Caco-2 (cell line): ENCODE results near the gene RBM39. TPM values are rescaled to one million over a fixed set of nuclear protein-coding genes. Genes with fewer than 3 reads are reported as not detected.
A peak's percentile ranks its signal among the peaks of the same experiment; 100 is the strongest.

Experiments used
- BruUV-seq: library from RNA; stranded (reverse); fragments of 400-500 nt; replicated peaks from 2 replicates; lab custom pipeline; 2021; lab: Mats Ljungman, UMichigan
- CTCF ChIA-PET: fragments of 300-600 bp; sonication (Branson Sonifier 250); formaldehyde crosslinking; loops from one replicate; lab custom pipeline; 2022; ENCODE audit warnings: antibody characterized with exemption; lab: Charles Lee
- POLR2A ChIA-PET: fragments of 300-600 bp; sonication (Branson Sonifier 250); formaldehyde crosslinking; loops from one replicate; lab custom pipeline; 2022; ENCODE audit warnings: antibody characterized with exemption; lab: Charles Lee
- DNase-seq, 2 experiments: peaks; one replicate each; pipeline versions ENCODE4 v3.0.0 to v3.0.0-alpha.2; 2020 to 2022
- H3K27me3 ChIP-seq: replicated peaks from 2 replicates; pipeline ENCODE4 v1.6.0; 2011; ENCODE audit warnings: low read length; ENCODE audit not compliant: control insufficient read depth, insufficient read depth
- H3K36me3 ChIP-seq: 2 replicates; pipeline ENCODE4 v1.5.1; 2011; ENCODE audit warnings: low read length; ENCODE audit not compliant: control insufficient read depth, insufficient read depth
- H3K4me1 ChIP-seq: fragments of 250-450 bp; sonication (Bioruptor Pico); 2 replicates; pipeline ENCODE4 v1.5.1; 2020; ENCODE audit warnings: mild to moderate bottlenecking
- H3K4me3 ChIP-seq: 2 replicates; pipeline ENCODE4 v1.5.1; 2011; ENCODE audit warnings: low read depth, mild to moderate bottlenecking, control low read depth, low read length
- H3K9me3 ChIP-seq: fragments of 250-450 bp; sonication (Bioruptor Pico); 2 replicates; pipeline ENCODE4 v1.5.1; 2020; ENCODE audit warnings: mild to moderate bottlenecking, moderate library complexity
- H3K27ac Mint-ChIP-seq: one replicate; pipeline ENCODE4 v1.8.0; 2022; ENCODE audit warnings: mixed read lengths; ENCODE audit not compliant: unreplicated experiment
- H3K27me3 Mint-ChIP-seq: one replicate; pipeline ENCODE4 v1.8.0; 2022; ENCODE audit warnings: mixed read lengths; ENCODE audit not compliant: insufficient read depth, unreplicated experiment
- H3K36me3 Mint-ChIP-seq: one replicate; pipeline ENCODE4 v1.8.0; 2022; ENCODE audit warnings: mild to moderate bottlenecking, mixed read lengths; ENCODE audit not compliant: insufficient read depth, unreplicated experiment
- H3K4me1 Mint-ChIP-seq: one replicate; pipeline ENCODE4 v1.8.0; 2022; ENCODE audit warnings: low read depth, mixed read lengths; ENCODE audit not compliant: unreplicated experiment
- H3K4me3 Mint-ChIP-seq: one replicate; pipeline ENCODE4 v1.8.0; 2022; ENCODE audit warnings: mild to moderate bottlenecking, moderate library complexity, mixed read lengths; ENCODE audit not compliant: unreplicated experiment
- H3K9me3 Mint-ChIP-seq: one replicate; pipeline ENCODE4 v1.8.0; 2022; ENCODE audit warnings: mixed read lengths; ENCODE audit not compliant: unreplicated experiment
- intact Hi-C: fragments of 100-400 bp; cut with micrococcal nuclease; formaldehyde crosslinking; loops from one replicate; pipeline ENCODE4 v1.10.0; 2022; ENCODE audit not compliant: unreplicated experiment
- total RNA-seq: library from RNA; stranded (reverse); gene quantifications from 2 replicates; pipeline ENCODE4 v1.2.3, GENCODE V29; 2022
- TF ChIP-seq, protein P1 (sequence below), 2 experiments: fragments of 200-600 bp in 1 of 2; IDR thresholded peaks; 1 replicate in 1 of 2; 2 replicates in 1 of 2; pipeline versions ENCODE4 v1.5.1 to v1.8.0; 2011 to 2022; ENCODE audit warnings: antibody characterized with exemption in 1 of 2, control low read depth in 1 of 2, inconsistent platforms in 1 of 2, low read depth in 1 of 2, low read length in 1 of 2, mild to moderate bottlenecking in 1 of 2, moderate library complexity in 1 of 2; ENCODE audit not compliant: insufficient read depth in 1 of 2, severe bottlenecking in 1 of 2, unreplicated experiment in 1 of 2

RBM39 gene
- total RNA-seq, 1 experiment from 2014 or later, result 750 TPM

DNA sequence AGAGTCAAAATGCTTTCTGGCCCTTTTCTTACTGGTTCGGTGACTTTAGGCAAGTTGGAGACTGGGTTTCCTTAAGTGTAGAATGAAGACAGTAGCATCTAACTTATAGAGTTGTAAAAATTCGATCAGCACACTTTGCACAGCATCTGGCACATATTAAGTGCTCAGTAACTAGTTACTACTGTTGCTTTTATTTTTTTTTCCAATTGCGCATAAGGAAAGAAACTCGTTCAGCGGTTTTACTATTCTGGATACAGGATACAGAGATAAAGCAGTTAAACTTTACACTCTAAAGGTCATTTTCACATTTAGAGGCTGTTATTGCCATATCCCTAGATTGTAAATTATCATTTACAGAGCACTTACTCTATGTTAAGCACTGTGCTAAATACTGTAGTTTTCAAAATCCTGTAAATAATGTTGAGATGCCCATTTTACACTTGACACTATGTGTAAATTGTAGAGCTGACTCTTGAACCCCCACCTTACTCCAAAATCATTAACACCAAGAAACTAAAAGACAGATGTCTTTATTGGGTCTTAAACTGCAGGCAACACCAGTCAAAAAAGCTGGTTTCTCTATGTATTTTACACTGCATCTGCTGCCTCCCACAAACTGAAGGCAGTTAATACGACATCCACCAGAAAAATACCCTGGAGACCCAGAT lies 42.0 kb downstream of the RBM39 start:
- no peaks in the 10 kb centered on the region for H3K9me3 ChIP-seq
- peak overlapping the region; percentile 93 for H3K4me3 ChIP-seq
- Mint-ChIP-seq H3K36me3 (peaks cover 80% of the 10 kb centered on the region), H3K4me3 (peak overlapping the region; percentile 91), H3K27ac (peak overlapping the region; percentile 85), H3K4me1 (peaks cover 35% of the 10 kb centered on the region), H3K27me3 (no peaks in the 10 kb centered on the region), H3K9me3 (no peaks in the 10 kb centered on the region)
- intact Hi-C loops, result loop anchor here (1.0 to 5.0 kb wide), 6 partner anchors 35 to 238 kb away; partner anchors contain the start of genes CPNE1 and RBM12
- CTCF ChIA-PET, result interaction anchor here (0.8 to 2.0 kb wide), 8 partner anchors 40 to 254 kb away, joined by 3 to 8 read pairs (median 5); partner anchors contain the start of genes ERGIC3 and SCAND1
- peaks cover 22% of the 10 kb centered on the region for H3K4me1 ChIP-seq
- DNase-seq, result no peak
- H3K36me3 ChIP-seq, result peaks cover 6% of the 10 kb centered on the region; the same call in 1 of the 2 replicates
- BruUV-seq, result no TSS peak
- no peaks in the 10 kb centered on the region for H3K27me3 ChIP-seq
- POLR2A ChIA-PET, result interaction anchor here (0.5 to 2.6 kb wide), 7 partner anchors 31 to 158 kb away, joined by 3 to 46 read pairs (median 8); partner anchors contain the start of genes CPNE1, ERGIC3, RBM12 and RBM39
- TF ChIP-seq, protein P1, sequence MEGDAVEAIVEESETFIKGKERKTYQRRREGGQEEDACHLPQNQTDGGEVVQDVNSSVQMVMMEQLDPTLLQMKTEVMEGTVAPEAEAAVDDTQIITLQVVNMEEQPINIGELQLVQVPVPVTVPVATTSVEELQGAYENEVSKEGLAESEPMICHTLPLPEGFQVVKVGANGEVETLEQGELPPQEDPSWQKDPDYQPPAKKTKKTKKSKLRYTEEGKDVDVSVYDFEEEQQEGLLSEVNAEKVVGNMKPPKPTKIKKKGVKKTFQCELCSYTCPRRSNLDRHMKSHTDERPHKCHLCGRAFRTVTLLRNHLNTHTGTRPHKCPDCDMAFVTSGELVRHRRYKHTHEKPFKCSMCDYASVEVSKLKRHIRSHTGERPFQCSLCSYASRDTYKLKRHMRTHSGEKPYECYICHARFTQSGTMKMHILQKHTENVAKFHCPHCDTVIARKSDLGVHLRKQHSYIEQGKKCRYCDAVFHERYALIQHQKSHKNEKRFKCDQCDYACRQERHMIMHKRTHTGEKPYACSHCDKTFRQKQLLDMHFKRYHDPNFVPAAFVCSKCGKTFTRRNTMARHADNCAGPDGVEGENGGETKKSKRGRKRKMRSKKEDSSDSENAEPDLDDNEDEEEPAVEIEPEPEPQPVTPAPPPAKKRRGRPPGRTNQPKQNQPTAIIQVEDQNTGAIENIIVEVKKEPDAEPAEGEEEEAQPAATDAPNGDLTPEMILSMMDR (IDR thresholded peaks at IDR 0.05; ENCODE audit: insufficient read depth in 1 of 2, low read depth in 1 of 2, low read length in 1 of 2, severe bottlenecking in 1 of 2, unreplicated experiment in 1 of 2), result no peak

DNA sequence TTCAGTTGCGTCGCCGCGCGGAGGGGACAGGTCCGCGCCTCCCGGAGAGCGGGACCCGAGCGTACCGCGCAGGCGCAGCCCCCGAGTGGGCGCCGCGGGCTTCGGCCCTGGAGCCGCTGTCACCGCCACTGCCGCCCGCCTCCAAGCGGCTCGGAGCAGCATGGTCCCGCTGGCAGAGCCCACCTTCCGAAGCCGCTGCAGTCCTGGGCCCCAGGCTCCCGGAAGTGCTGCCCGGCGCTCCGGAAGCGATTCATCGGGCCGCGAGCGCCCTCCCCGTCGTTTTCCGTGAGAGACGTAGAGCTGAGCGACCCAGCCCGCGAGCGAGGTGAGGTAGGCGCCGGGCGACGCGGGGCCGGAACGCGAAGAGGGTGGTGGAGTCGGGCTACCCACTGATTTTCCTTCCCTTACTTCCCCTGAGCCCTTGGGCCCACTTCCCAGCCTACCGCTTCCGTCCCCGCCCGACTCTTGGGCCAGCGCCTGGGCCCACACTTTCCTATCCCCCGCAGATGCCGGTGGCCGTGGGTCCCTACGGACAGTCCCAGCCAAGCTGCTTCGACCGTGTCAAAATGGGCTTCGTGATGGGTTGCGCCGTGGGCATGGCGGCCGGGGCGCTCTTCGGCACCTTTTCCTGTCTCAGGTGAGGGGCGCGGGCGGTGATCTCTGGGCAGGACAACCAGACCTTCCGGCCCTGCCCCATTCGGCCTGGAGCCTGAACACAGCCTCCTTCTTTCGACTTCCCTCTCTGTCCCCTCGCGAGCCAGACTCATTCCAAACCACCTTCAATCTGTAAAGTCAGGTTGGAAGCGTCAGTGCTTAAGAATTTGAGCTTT lies 42.7 kb downstream of the RBM39 start, which contains the start of the genes NFS1 and ROMO1:
TSS of gene NFS1 (minus strand) at position 226 of the 830 bp plus-strand sequence. CDS start at position 162, 64 bp downstream.
TSS of gene ROMO1 (plus strand) at position 279 of the 830 bp plus-strand sequence. CDS start at position 507, 228 bp downstream.
- Mint-ChIP-seq H3K9me3 (no peaks in the 10 kb centered on the region), H3K36me3 (peaks cover 76% of the 10 kb centered on the region), H3K27ac (peak within 1 kb of the TSS; percentile 85), H3K27me3 (no peaks in the 10 kb centered on the region), H3K4me3 (peak within 1 kb of the TSS; percentile 91), H3K4me1 (peaks cover 35% of the 10 kb centered on the region)
- TF ChIP-seq, protein P1 (IDR thresholded peaks at IDR 0.05; ENCODE audit: insufficient read depth in 1 of 2, low read depth in 1 of 2, low read length in 1 of 2, severe bottlenecking in 1 of 2, unreplicated experiment in 1 of 2), result peak; percentile 32 to 52
- intact Hi-C loops, result loop anchor here (1.0 to 5.0 kb wide), 6 partner anchors 35 to 237 kb away; partner anchors contain the start of genes CPNE1 and RBM12
- H3K4me3 ChIP-seq, result peak within 1 kb of the TSS; percentile 93
- POLR2A ChIA-PET, result interaction anchor here (0.5 to 2.6 kb wide), 27 partner anchors 10 to 1494 kb away, joined by 3 to 46 read pairs (median 5); partner anchors contain the start of genes CPNE1, ERGIC3, RBM12 and RBM39
- TSS peak; percentile 76 for BruUV-seq
- peak; percentile 95 to 98 for DNase-seq
- no peaks in the 10 kb centered on the region for H3K27me3 ChIP-seq
- H3K4me1 ChIP-seq, result peaks cover 22% of the 10 kb centered on the region
- CTCF ChIA-PET, result interaction anchor here (0.6 to 2.0 kb wide), 20 partner anchors 13 to 490 kb away, joined by 3 to 8 read pairs (median 4); partner anchors contain the start of genes ERGIC3 and RBM39
- peaks cover 3% of the 10 kb centered on the region; the same call in 1 of the 2 replicates for H3K36me3 ChIP-seq
- no peaks in the 10 kb centered on the region for H3K9me3 ChIP-seq
